SIG-M5 treated with dmso at 0.1 percent for 504 hours (cell line): ENCODE results near the gene MBOAT2.

Source experiments
- DNase-seq: peaks from one replicate; lab custom pipeline; 2025; ENCODE audit not compliant: unreplicated experiment; lab: John Stamatoyannopoulos, UW

Gene MBOAT2

GRCh38 chr2:8863331-8863953 lies 140.0 kb downstream of the MBOAT2 start:
- DNase-seq = no peak

GRCh38 chr2:8862230-8862629 lies 141.3 kb downstream of the MBOAT2 start:
- no peak for DNase-seq

GRCh38 chr2:8861797-8862196 lies 141.7 kb downstream of the MBOAT2 start:
- no peak for DNase-seq

- no peak for DNase-seq
These were observed 143.2 kb downstream of the MBOAT2 start for GRCh38 chr2:8860239-8860638.

GRCh38 chr2:8858910-8859309 lies 144.6 kb downstream of the MBOAT2 start:
- no peak for DNase-seq

- DNase-seq = no peak
These were observed 145.2 kb downstream of the MBOAT2 start for GRCh38 chr2:8858264-8858663.

- DNase-seq = no peak
These were observed 145.8 kb downstream of the MBOAT2 start for GRCh38 chr2:8857709-8858108.

- DNase-seq = no peak
These were observed 147.3 kb downstream of the MBOAT2 start for GRCh38 chr2:8856176-8856575.

- no peak for DNase-seq
These were observed 148.5 kb downstream of the MBOAT2 start for GRCh38 chr2:8855010-8855409.

- no peak for DNase-seq
These were observed 150.1 kb downstream of the MBOAT2 start for GRCh38 chr2:8853426-8853825.

GRCh38 chr2:8851811-8852560 lies 151.5 kb downstream of the MBOAT2 start:
- no peak for DNase-seq

GRCh38 chr2:8850845-8851487 lies 152.5 kb downstream of the MBOAT2 start:
- DNase-seq = no peak

GRCh38 chr2:8849327-8849726 lies 154.2 kb downstream of the MBOAT2 start:
- DNase-seq = no peak

- no peak for DNase-seq
These were observed 155.0 kb downstream of the MBOAT2 start for GRCh38 chr2:8848328-8849100.

GRCh38 chr2:8847400-8847799 lies 156.1 kb downstream of the MBOAT2 start:
- DNase-seq = no peak

GRCh38 chr2:8841932-8842331 lies 161.6 kb downstream of the MBOAT2 start:
- peak; percentile 44 for DNase-seq

GRCh38 chr2:8840475-8841091 lies 162.9 kb downstream of the MBOAT2 start:
- no peak for DNase-seq

GRCh38 chr2:8839189-8839965 lies 164.1 kb downstream of the MBOAT2 start:
- DNase-seq = no peak

GRCh38 chr2:8837795-8838140 lies 165.7 kb downstream of the MBOAT2 start:
- no peak for DNase-seq
